CD4-positive, alpha-beta T cell treated with Interleukin-6 for 4 hours (primary cell): ENCODE results near the gene MGAT5B.
"Not testable (repeated sequence)": the region's sequence is repeated elsewhere in the genome, so short reads cannot be mapped to it uniquely, and the experiment has no call there.

ENCODE experiments used
- DNase-seq: peaks from one replicate; pipeline ENCODE4 v3.0.0-alpha.2; 2020; ENCODE audit warnings: mixed read lengths

MGAT5B gene

GRCh38 chr17:76955191-76955590, 87.0 kb downstream of the MGAT5B start:
- no peak for DNase-seq

GRCh38 chr17:76956846-76957540, 88.8 kb downstream of the MGAT5B start:
- DNase-seq, result no peak

GRCh38 chr17:76957678-76958464, 89.7 kb downstream of the MGAT5B start:
- DNase-seq, result no peak

GRCh38 chr17:76958974-76959373, 90.8 kb downstream of the MGAT5B start:
- no peak for DNase-seq

GRCh38 chr17:76961869-76962268, 93.7 kb downstream of the MGAT5B start:
- no peak for DNase-seq

GRCh38 chr17:76962858-76963257, 94.7 kb downstream of the MGAT5B start:
- DNase-seq, result no peak

GRCh38 chr17:76966016-76966415, 97.8 kb downstream of the MGAT5B start:
- no peak for DNase-seq

GRCh38 chr17:76966486-76967181, 98.4 kb downstream of the MGAT5B start:
- no peak for DNase-seq

- no peak for DNase-seq
Measured at GRCh38 chr17:76967762-76968161, 99.6 kb downstream of the MGAT5B start.

GRCh38 chr17:76968707-76969597, 100.7 kb downstream of the MGAT5B start:
- peak; percentile 58 for DNase-seq

GRCh38 chr17:76969598-76970172, 101.5 kb downstream of the MGAT5B start:
- DNase-seq, result no peak

GRCh38 chr17:76970228-76970627, 102.0 kb downstream of the MGAT5B start:
- not testable (repeated sequence) for DNase-seq

GRCh38 chr17:76972046-76972641, 103.9 kb downstream of the MGAT5B start:
- DNase-seq, result no peak

- no peak for DNase-seq
Measured at GRCh38 chr17:76973040-76973439, 104.8 kb downstream of the MGAT5B start.

GRCh38 chr17:76974721-76975120, 106.5 kb downstream of the MGAT5B start:
- no peak for DNase-seq

GRCh38 chr17:76978050-76978449, 109.8 kb downstream of the MGAT5B start:
- not testable (repeated sequence) for DNase-seq

- DNase-seq, result no peak
Measured at GRCh38 chr17:76981545-76982295, 113.5 kb downstream of the MGAT5B start.

GRCh38 chr17:76982408-76983074, 114.3 kb downstream of the MGAT5B start:
- DNase-seq, result peak; percentile 38

- no peak for DNase-seq
Measured at GRCh38 chr17:76983075-76983775, 115.0 kb downstream of the MGAT5B start.

GRCh38 chr17:76986365-76986764, 118.2 kb downstream of the MGAT5B start:
- no peak for DNase-seq
